Measurements from ENCODE around the gene EOGT. TPM values are rescaled to one million over a fixed set of nuclear protein-coding genes. Genes with fewer than 3 reads are reported as not detected.

EOGT gene
- total RNA-seq, 6 experiments from 2014 or later, result 26.9 to 31.6 (median 28.2) TPM

DNA sequence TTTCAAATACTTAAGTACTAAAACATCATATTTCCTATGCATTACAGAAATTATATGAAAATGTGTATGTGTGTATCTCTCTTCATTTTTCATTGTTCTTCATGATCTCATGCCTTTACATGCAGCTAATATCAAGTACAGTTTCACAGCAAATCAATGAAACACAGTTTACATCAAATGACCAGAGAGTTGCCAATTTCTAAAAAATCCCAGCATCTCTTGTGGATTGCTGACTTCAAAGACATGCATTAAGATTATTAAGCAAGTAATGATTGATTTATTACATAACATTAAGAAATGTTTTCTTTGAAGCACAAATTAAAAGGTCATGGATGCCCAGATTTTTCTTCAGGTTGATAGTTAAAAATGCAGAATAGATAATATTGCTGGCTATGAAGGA is 50.1 kb downstream of the EOGT start:
- Mint-ChIP-seq H3K4me1 (ENCODE audit: low read depth) (no peaks in the 10 kb centered on the region), H3K9me3 (no peaks in the 10 kb centered on the region), H3K4me3 (no peak overlapping the region), H3K27ac (no peak overlapping the region), H3K27me3 (ENCODE audit: insufficient read depth) (peaks cover 10% of the 10 kb centered on the region; the same call in 1 of the 2 replicates), H3K36me3 (ENCODE audit: low read depth) (no peaks in the 10 kb centered on the region)
- TF ChIP-seq, protein P1, sequence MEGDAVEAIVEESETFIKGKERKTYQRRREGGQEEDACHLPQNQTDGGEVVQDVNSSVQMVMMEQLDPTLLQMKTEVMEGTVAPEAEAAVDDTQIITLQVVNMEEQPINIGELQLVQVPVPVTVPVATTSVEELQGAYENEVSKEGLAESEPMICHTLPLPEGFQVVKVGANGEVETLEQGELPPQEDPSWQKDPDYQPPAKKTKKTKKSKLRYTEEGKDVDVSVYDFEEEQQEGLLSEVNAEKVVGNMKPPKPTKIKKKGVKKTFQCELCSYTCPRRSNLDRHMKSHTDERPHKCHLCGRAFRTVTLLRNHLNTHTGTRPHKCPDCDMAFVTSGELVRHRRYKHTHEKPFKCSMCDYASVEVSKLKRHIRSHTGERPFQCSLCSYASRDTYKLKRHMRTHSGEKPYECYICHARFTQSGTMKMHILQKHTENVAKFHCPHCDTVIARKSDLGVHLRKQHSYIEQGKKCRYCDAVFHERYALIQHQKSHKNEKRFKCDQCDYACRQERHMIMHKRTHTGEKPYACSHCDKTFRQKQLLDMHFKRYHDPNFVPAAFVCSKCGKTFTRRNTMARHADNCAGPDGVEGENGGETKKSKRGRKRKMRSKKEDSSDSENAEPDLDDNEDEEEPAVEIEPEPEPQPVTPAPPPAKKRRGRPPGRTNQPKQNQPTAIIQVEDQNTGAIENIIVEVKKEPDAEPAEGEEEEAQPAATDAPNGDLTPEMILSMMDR (IDR thresholded peaks at IDR 0.05), result no peak
- no peak for DNase-seq

DNA sequence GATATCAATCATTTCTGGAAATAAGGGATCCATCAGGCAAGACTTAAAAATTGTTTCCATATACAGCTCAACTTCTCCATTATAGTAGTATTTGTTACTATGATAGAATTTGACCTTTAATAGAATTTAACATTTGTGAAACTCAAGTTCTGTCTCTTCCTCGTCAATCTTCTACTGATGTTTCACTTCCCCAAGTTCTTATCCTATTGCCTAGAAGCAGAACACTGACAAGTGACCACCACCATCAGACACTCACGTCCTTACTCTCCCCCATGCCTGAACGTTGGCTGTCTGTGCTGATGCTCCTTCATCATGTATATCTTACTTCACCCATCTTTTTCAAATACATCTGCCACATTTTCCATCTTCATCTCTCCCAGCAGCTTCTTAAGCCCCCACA is 54.6 kb downstream of the EOGT start:
- no peaks in the 10 kb centered on the region for H3K36me3 Mint-ChIP-seq (ENCODE audit: low read depth)
- no peak overlapping the region for H3K27ac Mint-ChIP-seq
- H3K27me3 Mint-ChIP-seq (ENCODE audit: insufficient read depth), result peaks cover 7% of the 10 kb centered on the region
- no peak for DNase-seq
- no peaks in the 10 kb centered on the region for H3K9me3 Mint-ChIP-seq
- TF ChIP-seq, protein P1 (IDR thresholded peaks at IDR 0.05), result no peak
- no peak overlapping the region for H3K4me3 Mint-ChIP-seq
- H3K4me1 Mint-ChIP-seq (ENCODE audit: low read depth), result no peaks in the 10 kb centered on the region

DNA sequence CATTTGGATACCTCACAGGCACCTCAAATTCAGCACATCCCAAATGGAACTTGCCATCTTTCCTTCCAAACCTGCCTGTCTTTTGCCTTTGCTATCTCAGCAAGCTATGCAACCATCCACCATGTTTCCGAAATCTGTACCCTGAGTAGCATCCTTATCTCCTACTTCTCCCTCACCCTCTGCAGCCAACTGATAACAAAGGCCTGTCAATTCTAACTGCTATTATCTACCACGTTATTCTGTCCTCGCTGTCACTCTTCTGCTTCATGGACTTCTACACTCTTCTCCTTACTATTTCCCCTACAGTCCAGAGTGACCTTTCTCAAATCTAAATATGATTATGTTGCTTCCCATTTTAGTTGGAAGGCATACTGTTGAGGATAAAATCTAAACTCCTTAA is 55.6 kb downstream of the EOGT start:
- Mint-ChIP-seq H3K9me3 (no peaks in the 10 kb centered on the region), H3K36me3 (ENCODE audit: low read depth) (no peaks in the 10 kb centered on the region), H3K4me1 (ENCODE audit: low read depth) (no peaks in the 10 kb centered on the region), H3K27ac (no peak overlapping the region), H3K27me3 (ENCODE audit: insufficient read depth) (peaks cover 6% of the 10 kb centered on the region), H3K4me3 (no peak overlapping the region)
- TF ChIP-seq, protein P1 (IDR thresholded peaks at IDR 0.05), result no peak
- DNase-seq, result no peak

DNA sequence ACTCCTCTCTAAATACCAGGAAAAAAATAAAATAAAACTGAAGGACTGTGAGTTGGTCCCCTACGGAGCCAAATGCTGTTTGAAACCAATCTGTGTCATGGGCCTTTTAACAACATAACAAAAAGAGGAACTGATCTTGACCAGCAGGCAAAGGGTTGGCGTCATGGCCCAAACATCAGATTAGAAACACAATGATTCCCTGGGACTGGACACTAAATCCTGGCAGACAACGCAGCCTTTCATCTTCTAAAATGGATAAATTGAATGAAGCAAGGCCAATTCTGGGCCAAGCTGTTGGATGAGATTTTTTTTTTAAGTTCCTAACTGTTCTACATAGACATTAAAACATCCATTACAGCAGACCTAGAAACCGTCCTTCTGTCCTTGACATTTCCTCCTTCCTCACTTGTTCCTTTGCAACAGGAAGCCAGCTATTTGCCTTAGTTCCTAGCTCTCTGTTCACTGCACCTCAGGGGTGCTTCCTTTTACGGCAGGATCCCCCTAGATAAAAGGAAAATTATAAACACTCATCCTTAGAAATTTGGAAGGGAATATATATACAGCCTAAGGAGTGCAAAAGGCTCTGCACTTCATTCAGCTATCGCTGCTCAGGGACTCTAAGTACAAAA is 59.6 kb downstream of the EOGT start:
- H3K9me3 Mint-ChIP-seq, result no peaks in the 10 kb centered on the region
- no peaks in the 10 kb centered on the region for H3K4me1 Mint-ChIP-seq (ENCODE audit: low read depth)
- peaks cover 6% of the 10 kb centered on the region for H3K27me3 Mint-ChIP-seq (ENCODE audit: insufficient read depth)
- no peak overlapping the region for H3K4me3 Mint-ChIP-seq
- DNase-seq, result no peak
- H3K36me3 Mint-ChIP-seq (ENCODE audit: low read depth), result no peaks in the 10 kb centered on the region
- TF ChIP-seq, protein P1 (IDR thresholded peaks at IDR 0.05), result no peak
- no peak overlapping the region for H3K27ac Mint-ChIP-seq

DNA sequence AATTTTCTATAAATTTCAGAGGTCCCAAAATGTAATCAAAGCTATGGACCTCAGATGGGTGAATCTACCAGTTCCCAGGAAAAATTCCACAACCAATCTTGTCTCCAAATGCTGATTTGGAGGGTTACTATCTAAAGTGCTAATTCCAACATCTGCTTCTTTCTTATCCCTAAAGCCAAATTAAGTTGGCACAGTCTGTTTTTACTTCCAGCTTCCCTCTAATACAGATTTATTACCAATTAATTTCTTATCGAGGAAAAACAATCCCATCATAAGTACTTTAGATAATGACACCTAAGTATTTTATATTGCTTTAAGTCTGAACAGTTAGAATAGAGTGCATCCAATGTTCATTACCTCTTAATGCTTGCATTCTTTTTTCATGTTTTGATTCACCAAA is 68.3 kb downstream of the EOGT start:
- Mint-ChIP-seq H3K27ac (no peak overlapping the region), H3K27me3 (ENCODE audit: insufficient read depth) (peaks cover 8% of the 10 kb centered on the region), H3K4me3 (no peak overlapping the region), H3K4me1 (ENCODE audit: low read depth) (no peaks in the 10 kb centered on the region), H3K36me3 (ENCODE audit: low read depth) (no peaks in the 10 kb centered on the region), H3K9me3 (no peaks in the 10 kb centered on the region)
- no peak for DNase-seq
- TF ChIP-seq, protein P1 (IDR thresholded peaks at IDR 0.05), result no peak
